ENCODE data around the gene HYAL3.

DNA sequence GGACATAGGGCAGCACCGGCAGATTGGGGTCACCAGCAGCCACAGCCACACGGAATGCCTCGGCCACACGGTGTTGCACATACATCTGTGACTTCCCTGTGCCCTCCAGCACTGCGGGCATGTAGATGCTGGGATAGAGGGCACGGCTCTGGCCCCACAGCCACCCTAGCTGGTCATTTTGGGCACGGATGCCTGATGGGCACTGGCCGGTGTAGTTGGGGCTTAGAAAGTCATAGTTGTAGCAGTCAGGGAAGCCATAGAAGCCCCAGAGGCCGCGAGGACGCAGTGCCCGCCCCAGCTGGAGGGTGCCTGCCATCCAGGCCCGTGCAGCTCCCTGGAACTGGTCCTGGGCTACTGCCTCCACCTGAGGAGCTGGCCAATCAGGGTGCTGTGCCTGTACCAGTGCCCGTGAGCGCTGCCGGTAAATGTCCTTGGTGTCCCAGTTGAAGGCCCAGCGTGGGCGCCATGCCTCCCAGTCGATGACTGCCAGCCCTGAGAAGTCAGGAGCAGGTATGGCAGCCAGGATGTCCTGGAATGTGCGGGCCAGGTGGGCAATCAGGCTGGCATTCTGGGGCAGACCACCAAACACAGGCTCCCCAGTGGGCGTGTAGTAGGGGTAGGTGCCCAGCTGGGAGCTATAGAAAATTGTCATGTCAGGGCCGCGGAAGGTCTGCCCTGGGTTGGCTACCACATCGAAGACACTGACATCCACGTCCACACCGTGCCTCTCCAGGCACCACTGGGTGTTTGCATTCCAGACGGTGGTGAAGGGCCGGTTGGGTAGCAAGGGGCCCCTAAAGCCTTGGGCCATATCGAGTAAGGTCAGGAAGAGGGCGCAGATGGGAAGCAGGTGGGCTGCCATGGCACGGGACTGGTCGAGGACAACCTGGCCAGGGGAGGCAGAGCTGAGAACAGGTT is 3.1 kb upstream of the HYAL3 start:
- TF ChIP-seq GATA2 (IDR thresholded peaks at IDR 0.05; ENCODE audit: low read depth, low read length) (no peak), GATA3 (IDR thresholded peaks at IDR 0.05; ENCODE audit: low read depth, low read length) (no peak)

Data from SH-SY5Y (cell line).